ENCODE results near the gene CST3.

- no peak for TF ChIP-seq CTCF (IDR thresholded peaks at IDR 0.05)
- TF ChIP-seq ZFX (IDR thresholded peaks at IDR 0.05; ENCODE audit: borderline replicate concordance), result no peak
Measured at GRCh38 chr20:23603321-23603720, 34.4 kb downstream of the CST3 start.

Measured in 22Rv1 (cell line).